Activated CD4-positive, CD25-positive, alpha-beta regulatory T cell treated with anti-CD3 and anti-CD28 coated beads, Interleukin-2, amount 50 U/mL, for 24 hours (primary cell): ENCODE data around the gene ERICH6.
"Not testable (repeated sequence)": the region's sequence is repeated elsewhere in the genome, so short reads cannot be mapped to it uniquely, and the experiment has no call there.

Source experiments
- ATAC-seq, 2 donors: fragments of 150-1000 bp; cut with Tn5 transposase; one replicate each; pipeline ENCODE4 v1.10.0; 2021; ENCODE audit warnings: mild to moderate bottlenecking in 1 of 2, moderate library complexity in 1 of 2

The ERICH6 gene

DNA sequence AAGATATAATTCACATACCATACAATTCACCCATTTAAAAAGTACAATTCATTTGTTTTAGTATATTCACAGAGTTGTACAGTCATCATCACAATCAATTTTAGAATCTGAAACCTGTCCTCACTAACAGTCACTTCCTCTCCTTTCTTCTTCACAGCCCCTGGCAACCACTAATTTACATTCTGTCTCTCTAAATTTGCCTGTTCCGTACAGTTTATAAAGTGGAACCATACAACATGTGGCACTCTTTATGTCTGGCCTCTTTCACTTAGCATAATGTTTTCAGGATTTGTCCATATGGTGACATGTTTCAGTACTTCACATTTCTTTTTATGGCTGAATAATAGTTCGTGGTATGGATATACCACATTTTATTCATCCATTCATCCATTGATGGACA, 22.7 kb downstream of the ERICH6 start:
- ATAC-seq = peak; percentile 98

DNA sequence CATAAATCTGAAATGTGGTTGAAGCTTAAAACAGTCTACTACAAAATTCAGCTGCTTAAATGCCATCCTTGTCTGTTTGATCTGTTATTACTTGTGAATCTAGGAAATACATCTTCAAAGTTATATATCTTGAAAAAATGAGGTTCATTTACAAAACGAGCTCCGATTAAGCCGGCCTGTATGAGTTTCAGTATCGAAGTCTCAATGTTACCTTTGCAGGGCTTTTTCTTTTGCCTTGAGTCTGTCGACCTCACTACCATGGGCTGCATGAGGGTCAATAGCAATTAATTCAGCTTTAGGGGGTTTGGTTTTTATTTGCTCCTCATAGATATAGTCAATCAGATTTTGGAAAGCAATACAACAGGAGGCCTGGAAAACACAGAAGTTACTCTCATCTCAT, 23.2 kb downstream of the ERICH6 start:
- ATAC-seq = no peak

DNA sequence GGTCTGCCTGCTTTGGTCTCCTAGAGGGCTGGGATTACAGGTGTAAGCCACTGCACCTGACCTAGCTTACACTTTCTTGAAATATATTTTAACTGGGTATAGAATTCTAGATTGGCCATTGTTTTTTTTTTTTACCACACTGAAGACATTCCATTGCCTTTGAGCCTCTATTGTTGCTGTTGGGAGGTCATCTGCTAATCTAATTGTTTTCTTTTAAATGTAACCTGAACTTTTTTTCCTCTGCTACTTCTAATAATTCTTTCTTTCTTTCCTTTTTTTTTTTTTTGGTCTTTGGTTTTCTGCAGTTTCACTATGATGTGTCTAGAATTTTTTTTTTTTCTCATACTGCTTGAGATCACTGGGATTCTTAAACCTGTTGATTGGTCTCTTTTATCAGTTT, 28.1 kb downstream of the ERICH6 start:
- no peak for ATAC-seq

DNA sequence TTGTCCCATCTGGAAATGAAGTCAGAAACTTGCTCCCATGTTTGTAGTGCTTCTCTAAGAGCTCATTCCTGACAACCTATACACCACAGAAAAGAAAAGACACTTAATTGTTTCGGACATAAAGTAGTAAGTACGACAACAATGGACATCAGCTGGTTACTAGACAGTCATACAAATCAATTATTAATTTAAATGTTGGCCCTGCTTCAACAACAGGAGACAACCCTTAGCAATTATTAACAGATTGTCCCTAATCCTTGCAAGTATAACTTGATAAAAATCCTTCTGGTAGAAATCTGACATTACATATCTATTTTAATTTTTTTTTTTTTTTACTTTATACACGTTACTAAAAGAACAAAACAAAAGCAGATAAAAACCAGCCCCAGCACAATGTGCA, 29.8 kb downstream of the ERICH6 start:
- no peak for ATAC-seq

DNA sequence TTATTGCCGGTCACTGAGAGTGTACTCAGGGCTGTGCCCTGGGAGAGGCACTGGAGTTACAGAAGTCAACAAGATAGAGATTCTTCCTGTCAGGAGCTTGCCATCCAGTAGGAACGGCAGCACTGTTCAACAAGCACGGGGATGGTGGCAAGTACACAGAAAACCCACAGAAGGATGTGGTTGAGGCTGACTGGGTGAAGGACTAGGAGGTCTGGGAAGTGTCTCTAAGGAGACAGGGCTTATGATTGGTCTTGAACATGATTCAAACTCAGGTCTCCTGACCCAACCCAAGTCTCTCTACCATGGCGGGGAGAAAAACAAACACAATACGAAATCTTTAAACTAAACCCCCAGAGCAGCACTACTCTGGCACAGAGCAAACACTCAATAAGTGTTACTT, 37.6 kb downstream of the ERICH6 start:
- ATAC-seq = no peak

DNA sequence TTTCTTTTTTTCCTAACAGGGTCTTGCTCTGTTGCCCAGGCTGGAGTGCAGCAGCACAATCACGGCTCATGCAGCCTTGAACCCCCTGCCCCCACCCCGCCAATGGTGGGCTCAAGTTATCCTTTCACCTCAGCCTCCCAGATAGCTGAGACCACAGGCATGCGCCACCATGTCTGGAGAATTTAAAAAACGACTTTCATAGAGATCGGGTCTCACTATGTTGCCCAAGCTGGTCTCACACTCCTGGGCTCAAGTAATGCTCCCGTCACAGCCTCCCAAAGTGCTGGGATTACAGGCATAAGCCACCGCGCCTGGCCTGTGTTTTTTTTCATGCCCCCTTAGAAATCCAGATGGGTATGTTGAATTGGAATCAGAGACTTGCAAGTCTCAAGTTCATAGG, 40.3 kb downstream of the ERICH6 start:
- ATAC-seq = no peak

DNA sequence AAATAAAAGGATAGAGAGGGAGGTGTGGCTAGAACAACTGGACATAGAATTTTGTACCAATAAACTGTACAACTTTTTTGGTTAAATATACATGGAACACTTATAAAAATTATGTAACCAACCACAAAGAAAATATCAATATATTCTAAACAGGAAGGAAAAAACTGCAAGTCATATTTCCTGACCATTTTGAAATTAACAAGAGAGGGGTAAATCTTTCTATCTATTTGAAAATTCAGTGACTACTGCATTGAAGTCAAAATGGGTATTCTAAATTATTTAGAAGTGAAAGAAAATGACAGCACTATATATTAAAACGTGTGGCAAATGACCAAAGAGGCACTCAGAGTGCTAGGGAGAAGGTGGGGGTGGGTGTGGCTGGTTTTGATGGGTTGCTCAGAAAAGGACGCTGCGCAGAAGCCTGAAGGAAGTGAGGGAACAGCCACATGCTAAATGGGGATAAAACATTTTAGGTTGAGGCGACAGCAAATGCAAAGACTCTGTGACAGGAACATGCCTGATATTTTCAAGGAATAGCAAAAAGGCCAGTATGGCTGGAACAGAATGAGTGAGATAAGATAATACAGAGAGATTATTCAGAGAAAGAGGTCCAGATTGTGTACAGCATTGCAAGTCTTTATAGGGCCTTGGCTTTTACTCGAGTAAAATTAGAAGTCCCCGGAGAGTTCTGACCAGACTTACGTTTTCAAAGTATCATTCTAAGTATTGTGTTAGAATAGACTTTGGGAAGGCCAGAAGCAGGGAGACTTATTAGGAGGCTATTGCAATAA, 41.1 kb downstream of the ERICH6 start:
- ATAC-seq = no peak

DNA sequence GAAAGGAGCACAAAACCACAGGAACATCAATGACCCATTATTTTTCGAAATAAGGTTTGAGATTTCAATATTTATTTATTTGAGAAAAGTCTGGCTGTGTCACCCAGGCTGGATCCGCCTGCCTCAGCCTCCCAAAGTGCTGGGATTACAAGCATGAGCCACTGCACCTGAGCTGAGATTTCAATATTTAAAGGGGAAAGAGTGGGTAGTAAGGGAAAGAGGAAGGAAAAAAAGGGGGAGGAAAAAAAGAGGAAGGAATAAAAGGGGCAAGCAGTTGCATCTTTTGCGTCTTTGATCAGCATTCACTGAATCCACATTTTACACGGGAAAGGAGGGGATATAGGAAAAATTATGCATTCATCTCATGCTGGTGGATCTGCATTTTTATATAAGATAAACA, 47.4 kb downstream of the ERICH6 start:
- no peak for ATAC-seq

DNA sequence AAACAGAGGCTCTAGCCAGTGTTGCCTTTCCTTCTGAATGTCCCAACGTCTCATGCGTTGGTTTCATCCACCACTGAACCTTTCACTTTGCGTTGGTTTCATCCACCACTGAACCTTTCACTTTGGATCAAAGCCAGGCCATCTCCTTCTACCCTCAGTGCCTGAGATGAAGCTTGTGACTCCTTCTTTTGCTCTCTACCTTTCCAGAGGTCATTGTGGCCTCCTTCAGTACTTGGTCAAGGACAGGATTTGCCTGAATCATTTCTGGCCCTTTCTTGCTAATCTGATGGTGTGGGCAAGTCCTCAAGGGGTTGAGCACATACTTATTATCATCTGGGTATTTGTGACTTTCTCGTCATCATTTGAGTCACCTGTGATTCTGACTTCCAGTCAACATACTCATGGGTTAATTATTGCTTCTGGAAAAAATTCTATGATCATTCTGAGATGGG, 50.6 kb downstream of the ERICH6 start:
- ATAC-seq = peak in 1 of 2 donors; percentile 48

DNA sequence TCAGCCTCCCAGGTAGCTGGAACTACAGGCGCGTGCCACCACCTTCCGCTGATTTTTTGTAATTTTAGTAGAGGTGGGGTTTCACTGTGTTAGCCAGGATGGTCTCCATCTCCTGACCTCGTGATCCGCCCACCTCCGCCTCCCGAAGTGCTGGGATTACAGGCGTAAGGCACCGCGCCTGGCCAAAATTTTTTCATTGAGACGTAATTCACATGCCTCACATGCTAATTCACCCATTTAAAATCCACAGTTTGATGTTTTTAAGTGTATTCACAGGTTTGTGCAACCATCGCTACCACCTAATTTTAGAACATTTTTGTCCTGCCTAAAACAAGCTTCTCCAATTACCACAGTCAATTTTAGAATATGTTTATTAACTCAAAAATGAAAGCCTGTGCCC, 63.5 kb downstream of the ERICH6 start:
- ATAC-seq = no peak

DNA sequence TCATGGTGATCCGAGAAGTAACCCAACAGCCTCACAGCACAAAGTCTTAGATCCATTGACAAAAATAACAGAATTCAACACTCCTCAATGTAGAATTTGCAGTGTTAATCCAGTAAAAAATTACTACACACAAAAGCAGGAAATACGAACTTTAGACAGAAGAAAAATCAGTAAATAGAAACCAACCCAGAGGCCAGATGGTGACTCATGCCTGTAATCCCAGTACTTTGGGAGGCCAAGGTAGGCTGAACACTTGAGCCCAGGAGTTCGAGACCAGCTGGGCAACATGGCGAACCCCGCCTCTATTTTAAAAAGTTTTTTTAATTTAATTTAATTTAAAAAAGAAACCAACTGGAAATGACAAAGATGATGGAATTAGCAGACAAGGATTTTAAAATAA, 64.5 kb downstream of the ERICH6 start:
- ATAC-seq = no peak

DNA sequence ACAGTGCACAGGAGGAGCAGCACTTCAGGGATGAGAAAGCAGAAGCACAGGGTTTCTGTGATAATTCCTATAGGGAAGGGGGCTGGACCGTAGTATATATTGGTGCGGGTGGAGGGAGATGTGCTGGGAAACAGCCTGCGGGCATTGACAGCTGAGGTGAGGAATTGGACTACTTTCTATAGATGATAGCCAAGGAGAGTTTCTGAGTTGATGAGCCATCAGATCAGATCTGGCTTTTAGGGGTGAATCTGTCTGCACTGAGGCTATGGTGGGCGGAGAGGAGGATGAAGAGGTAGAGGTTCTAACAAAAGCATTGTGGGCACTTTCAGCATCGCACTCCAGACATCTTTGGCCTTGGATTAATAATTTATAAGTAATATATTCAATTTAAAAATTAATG, 67.5 kb downstream of the ERICH6 start:
- no peak for ATAC-seq

DNA sequence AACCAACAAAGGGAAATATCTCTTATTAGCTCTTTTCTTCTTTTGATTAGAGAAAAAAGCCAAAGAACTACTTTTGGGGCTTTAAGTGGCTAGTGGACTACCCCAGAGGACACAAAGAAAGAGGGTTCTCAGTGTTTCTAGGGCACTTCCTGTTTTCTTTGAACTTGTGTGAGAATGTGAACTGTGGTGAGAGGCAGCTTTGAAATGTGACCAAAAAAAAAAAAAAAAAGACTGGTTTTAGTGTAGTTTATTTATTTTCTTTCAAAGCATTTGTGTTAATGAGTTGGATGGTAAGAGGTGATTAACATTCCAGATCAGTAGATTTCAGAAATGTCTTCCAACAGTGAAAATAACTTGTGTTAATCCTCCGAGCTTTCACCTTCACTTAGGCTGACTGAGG, 68.2 kb downstream of the ERICH6 start:
- peak; percentile 53 to 58 for ATAC-seq

DNA sequence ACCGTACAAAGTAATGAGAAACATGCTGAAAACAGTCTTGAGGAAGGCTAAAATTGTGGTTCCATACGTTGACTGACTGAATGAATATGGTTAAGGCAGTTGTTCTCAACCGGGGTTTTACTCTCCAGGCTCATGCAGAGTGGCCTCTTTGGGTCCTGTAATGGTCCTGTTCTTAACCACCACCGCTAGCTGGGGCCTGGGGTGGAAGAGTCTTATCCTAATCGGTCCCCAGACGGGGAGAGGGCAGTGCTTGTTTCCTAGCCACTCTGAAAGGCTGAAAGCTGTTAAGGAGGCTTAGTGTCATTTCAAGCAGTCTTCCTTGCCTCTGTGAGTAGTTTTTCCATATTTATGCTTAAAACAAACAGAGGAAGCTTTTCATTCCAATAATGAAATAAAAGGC, 68.6 kb downstream of the ERICH6 start:
- no peak for ATAC-seq

DNA sequence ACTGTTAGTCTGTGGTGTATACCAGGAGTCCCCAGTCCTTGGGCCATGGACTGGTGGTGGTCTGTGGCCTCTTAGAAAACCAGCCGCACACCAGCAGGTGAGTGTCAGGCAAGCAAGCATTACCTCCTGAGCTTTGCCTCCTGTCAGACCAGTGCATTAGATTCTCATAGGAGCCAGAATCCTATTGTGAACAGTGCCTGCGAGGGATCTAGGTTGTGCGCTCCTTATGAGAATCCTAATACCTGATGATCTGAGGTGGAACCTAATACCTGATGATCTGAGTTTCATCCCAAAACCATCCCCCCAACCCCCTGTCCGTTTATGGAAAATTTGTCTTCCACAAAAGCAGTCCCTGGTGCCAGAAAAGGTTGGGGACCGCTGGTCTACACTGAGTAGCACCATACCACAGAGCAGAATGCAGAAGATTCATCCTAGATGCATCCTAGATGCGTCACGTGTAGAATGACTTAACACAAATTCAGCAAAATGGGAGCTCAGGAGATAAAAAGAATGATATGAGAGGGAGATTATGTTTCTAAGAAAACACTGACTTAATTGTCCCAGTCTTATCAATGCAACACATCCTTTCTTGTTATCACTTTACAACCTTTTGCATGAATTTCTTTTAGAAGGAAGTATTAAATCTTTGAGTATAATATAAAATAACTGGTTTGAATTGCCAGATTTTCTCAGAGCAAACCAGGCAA, 72.1 kb downstream of the ERICH6 start:
- no peak for ATAC-seq

DNA sequence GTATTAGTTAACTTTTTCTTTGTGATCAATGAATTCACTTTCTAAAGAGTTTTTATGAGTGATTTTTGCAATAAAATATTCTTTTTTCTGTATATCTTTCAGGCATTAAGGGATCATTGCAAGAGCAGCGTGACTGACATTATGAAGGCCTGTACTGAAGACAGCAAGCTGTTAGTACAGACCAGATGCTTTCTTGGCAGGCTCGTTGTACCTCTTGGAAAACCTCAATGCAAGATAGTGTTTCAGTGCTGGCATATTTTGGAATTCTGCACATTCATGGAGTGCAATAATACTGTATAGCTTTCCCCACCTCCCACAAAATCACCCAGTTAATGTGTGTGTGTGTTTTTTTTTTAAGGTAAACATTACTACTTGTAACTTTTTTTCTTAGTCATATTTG, 76.2 kb downstream of the ERICH6 start:
- ATAC-seq = no peak

DNA sequence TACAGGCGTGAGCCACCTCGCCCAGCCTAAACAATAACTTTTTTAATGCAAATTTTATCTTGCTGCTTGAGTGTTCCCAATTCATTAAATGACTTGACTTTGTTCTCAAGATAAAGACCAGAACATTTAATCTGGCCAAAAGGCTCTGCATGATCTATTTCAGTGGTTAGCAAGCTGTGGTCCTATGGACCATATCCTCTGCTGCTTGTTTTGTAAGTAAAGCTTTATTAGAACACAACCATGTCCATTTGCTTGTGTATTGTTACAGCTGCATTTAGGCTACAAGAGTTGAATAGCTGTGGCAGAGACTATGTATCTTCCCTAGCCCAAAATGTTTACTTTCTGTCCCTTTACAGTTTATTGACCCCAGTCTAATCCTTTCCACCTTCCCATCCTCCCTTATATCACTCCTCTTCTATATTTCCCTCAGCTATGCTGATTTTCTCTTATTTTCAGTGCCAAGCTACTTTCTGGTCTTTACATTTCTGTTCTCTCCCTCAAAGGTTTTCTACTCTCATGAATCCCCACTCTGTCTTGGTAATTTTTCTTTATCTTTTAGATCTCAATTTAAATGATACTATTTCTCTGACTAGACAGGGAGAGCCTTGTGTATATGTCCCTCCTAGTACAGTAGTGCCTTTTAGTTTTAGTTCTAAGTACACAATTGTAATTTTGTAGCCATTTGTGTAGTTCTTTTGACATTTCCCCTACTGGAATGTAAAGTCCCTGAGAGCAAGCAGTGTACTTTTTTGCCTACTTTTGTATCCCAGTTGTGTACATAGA, 77.4 kb downstream of the ERICH6 start:
- no peak for ATAC-seq

DNA sequence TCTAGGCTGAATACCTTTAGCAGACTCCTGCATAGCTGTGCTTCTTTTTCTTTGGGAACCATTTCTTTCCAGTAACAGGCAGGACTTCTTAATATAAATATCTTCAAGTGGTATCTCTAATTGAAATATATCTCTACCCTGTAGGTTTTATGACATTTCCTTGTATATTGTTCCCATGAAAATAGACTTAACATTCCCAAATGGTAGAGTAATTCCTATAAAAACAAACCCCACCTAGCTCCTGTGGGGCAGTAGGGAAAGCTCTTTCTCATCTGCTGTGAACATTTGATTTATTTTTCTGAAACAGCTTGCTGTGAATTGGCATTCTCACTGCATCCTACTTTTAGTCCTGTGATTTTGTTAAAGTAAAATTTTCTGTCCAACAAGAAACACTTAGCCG, 79.8 kb downstream of the ERICH6 start:
- no peak for ATAC-seq

DNA sequence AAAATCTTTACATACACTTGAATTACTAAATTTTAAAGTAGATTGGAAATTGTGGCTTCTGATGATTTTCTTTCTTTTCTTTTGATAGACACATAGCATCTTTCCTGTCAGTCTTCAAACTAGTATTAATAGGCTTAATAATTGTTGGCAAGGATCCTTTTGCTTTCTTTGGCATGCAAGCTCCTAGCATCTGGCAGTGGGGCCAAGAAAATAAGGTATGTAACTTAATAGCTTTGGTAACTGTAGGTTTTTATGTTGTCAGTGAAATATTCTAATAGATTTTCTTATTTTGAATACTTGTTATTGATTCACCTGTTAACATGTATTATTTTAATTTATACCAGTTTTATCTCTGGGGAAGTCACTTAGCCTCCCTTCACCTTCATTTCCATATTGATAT, 80.8 kb downstream of the ERICH6 start:
- not testable (repeated sequence) for ATAC-seq

DNA sequence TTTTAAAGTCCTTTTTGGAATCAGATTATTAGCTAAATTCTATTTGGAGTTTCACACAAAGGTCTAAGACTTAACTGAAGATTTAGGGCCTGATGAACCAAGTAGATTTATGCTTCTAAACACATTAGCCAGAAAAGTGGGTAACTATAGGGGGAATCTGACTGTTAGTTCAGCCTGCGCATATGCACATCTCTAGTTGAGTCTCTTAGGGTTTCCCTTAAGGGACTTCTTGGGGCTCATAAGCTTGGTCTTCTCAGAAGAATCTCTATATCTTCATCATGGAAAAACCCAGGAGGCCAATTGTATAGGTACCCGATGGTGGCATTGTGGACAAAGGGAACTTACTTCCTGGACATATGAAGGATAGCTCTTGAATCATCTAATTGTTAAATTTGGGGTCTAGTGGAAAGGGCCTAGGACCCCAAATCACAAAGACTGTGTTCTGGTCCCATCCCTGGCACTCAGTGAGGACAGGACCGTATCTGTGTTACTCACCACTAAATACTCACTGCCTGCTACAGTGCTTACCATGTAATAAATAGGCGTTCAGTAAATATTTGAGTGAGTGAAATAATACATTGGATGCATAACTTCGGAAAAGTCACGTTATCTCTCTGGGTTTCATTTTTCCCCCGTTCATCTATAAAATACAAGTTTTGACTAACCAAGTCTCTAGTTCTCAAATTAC, 83.6 kb downstream of the ERICH6 start:
- ATAC-seq = peak in 1 of 2 donors; percentile 13

DNA sequence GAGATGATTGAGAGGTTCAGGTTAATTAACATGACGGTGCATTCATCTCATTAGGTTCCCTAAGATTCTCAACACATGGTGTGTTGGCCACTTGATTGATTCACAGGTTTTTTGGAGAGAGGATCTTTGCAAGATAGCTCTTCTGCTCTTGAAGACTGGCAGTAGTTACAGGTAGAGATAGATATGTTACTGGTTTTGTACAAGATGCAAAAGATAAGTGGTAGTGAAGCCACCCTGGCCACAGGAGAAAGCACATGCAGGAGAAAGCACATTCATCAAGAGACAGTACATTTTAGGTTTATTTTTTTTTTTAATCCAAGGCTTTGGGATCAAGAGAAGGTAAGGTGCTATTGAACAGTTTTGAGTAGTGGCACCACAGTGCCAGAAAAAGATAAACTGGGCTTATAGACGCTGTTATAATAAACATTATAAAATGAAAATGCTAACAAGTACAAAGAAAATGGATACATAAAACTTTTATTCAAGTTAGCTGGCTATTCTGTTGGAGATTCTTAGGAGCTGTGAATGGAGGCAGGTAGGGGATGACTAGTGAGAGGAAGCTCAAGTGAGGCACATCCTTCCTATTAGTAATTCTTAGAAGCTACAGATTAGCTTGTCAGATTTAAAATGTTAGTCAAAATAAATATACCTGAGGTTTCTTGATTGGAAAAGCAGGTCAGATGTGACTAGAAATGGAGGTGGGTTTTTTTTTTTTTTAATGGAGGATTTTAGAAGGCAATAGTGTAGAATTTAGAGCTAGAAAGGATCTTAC, 89.8 kb downstream of the ERICH6 start:
- ATAC-seq = peak; percentile 61 to 64

DNA sequence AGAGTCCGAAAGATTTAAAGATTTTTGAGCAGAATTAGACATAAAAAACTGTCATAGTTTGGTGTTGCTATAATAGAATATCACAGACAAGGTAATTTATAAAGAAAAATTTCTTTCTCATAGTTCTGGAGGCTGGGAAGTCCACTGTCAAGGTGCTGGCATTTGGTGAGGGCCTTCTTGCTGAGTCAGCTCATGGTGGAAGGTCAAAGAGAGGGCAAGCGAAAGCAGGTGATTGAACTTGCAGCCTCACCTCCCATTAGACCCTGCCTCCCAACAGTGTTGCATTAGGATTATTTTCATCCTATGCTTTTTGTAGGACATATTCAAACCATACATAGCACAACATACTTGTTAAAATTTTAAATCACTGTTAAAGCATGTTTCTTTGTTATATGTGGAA, 90.7 kb downstream of the ERICH6 start:
- ATAC-seq = no peak
